Ascending aorta (tissue), 2 donors: Measurements from ENCODE around the gene IL1RL2. TPM values are rescaled to one million over a fixed set of nuclear protein-coding genes. Genes with fewer than 3 reads are reported as not detected.

ENCODE experiments used
- DNase-seq, 2 donors: peaks; one replicate each; pipeline ENCODE4 v3.0.0-alpha.2; 2019; ENCODE audit warnings: low spot score in 2 of 2
- H3K27ac ChIP-seq, 2 donors: fragments of 200-600 bp; sonication (generic); one replicate each; pipeline ENCODE4 v1.5.1; 2016 to 2017; ENCODE audit warnings: mild to moderate bottlenecking in 1 of 2
- H3K27me3 ChIP-seq: fragments of 200-600 bp; sonication (generic); one replicate; pipeline ENCODE4 v1.5.1; 2017
- H3K36me3 ChIP-seq, 2 donors: fragments of 200-600 bp; sonication (generic); one replicate each; pipeline ENCODE4 v1.5.1; 2016
- H3K4me1 ChIP-seq, 2 donors: fragments of 200-600 bp; sonication (generic); one replicate each; pipeline ENCODE4 v1.5.1; 2016 to 2017; ENCODE audit warnings: mild to moderate bottlenecking in 1 of 2
- H3K4me3 ChIP-seq, 2 donors: fragments of 200-600 bp; sonication (generic); one replicate each; pipeline ENCODE4 v1.5.1; 2016 to 2017; ENCODE audit warnings: mild to moderate bottlenecking in 1 of 2
- H3K9me3 ChIP-seq, 2 donors: fragments of 200-600 bp; sonication (generic); one replicate each; pipeline ENCODE4 v1.5.1; 2016
- CTCF ChIP-seq, 3 experiments: fragments of 200-600 bp in 2 of 3; fragments of 450-650 bp in 1 of 3; sonication (generic) in 2 of 3; IDR thresholded peaks; one replicate each; pipeline ENCODE4 v1.5.1; 2016 to 2019; ENCODE audit warnings: antibody characterized with exemption in 3 of 3, mild to moderate bottlenecking in 1 of 3, moderate library complexity in 1 of 3
- intact Hi-C: fragments of 100-400 bp; cut with DNase I; formaldehyde crosslinking; loops from one replicate; pipeline ENCODE4 v1.15.1; 2023
- total RNA-seq: library from RNA; depleted of rRNA; stranded (reverse); fragments of >200 nt; gene quantifications from one replicate; pipeline ENCODE4 v1.1.0, GENCODE V29; 2016

The IL1RL2 gene
- total RNA-seq, 1 donor from 2014 or later, result not detected

- DNase-seq, result no peak
- TF ChIP-seq CTCF (IDR thresholded peaks at IDR 0.05), result no peak
- Histone ChIP-seq H3K4me1 (no peaks in the 10 kb centered on the region), H3K27me3 (no peaks in the 10 kb centered on the region), H3K9me3 (no peaks in the 10 kb centered on the region), H3K4me3 (no peak overlapping the region), H3K36me3 (no peaks in the 10 kb centered on the region), H3K27ac (no peak overlapping the region)
- intact Hi-C loops, result no loop called here
These were observed 22.7 kb downstream of the IL1RL2 start for GRCh38 chr2:102209474-102209873.

GRCh38 chr2:102217032-102217431 is 30.2 kb downstream of the IL1RL2 start:
- no peak overlapping the region for H3K27ac ChIP-seq
- no peak for TF ChIP-seq CTCF (IDR thresholded peaks at IDR 0.05)
- H3K36me3 ChIP-seq, result no peaks in the 10 kb centered on the region
- intact Hi-C loops, result no loop called here
- H3K9me3 ChIP-seq, result peaks cover 6 to 23% of the 10 kb centered on the region in 2 donors
- H3K4me1 ChIP-seq, result no peaks in the 10 kb centered on the region
- no peaks in the 10 kb centered on the region for H3K27me3 ChIP-seq
- no peak overlapping the region for H3K4me3 ChIP-seq
- no peak for DNase-seq

- H3K4me1 ChIP-seq, result peaks cover 13 to 15% of the 10 kb centered on the region in 2 donors
- no peak for TF ChIP-seq CTCF (IDR thresholded peaks at IDR 0.05)
- intact Hi-C loops, result no loop called here
- no peaks in the 10 kb centered on the region for H3K36me3 ChIP-seq
- no peaks in the 10 kb centered on the region for H3K9me3 ChIP-seq
- no peaks in the 10 kb centered on the region for H3K27me3 ChIP-seq
- no peak overlapping the region for H3K4me3 ChIP-seq
- no peak for DNase-seq
- H3K27ac ChIP-seq, result no peak overlapping the region
These were observed 38.3 kb downstream of the IL1RL2 start for GRCh38 chr2:102224824-102225739.

GRCh38 chr2:102226171-102226570 is 39.3 kb downstream of the IL1RL2 start:
- no peaks in the 10 kb centered on the region for H3K36me3 ChIP-seq
- no peak for DNase-seq
- H3K4me1 ChIP-seq, result peaks cover 13 to 15% of the 10 kb centered on the region in 2 donors
- no peaks in the 10 kb centered on the region for H3K9me3 ChIP-seq
- no peak for TF ChIP-seq CTCF (IDR thresholded peaks at IDR 0.05)
- H3K27ac ChIP-seq, result peak overlapping the region; percentile 89 to 90
- H3K4me3 ChIP-seq, result no peak overlapping the region
- H3K27me3 ChIP-seq, result no peaks in the 10 kb centered on the region
- intact Hi-C loops, result no loop called here

GRCh38 chr2:102226612-102227391 is 40.0 kb downstream of the IL1RL2 start:
- no peak for DNase-seq
- Histone ChIP-seq H3K9me3 (no peaks in the 10 kb centered on the region), H3K27ac (peak overlapping the region; percentile 89 to 90), H3K4me3 (peak overlapping the region in 1 of 2 donors; percentile 2), H3K36me3 (no peaks in the 10 kb centered on the region), H3K4me1 (peaks cover 13 to 15% of the 10 kb centered on the region in 2 donors), H3K27me3 (no peaks in the 10 kb centered on the region)
- no peak for TF ChIP-seq CTCF (IDR thresholded peaks at IDR 0.05)
- intact Hi-C loops, result no loop called here
